BJ (cell line): ENCODE measurements around the gene CDK15. TPM values are rescaled to one million over a fixed set of nuclear protein-coding genes. Genes with fewer than 3 reads are reported as not detected.

ENCODE experiments used
- CTCF ChIA-PET: fragments of 350-600 bp; formaldehyde crosslinking; extraction: SDS; loops from one replicate; lab custom pipeline; 2021; ENCODE audit warnings: antibody characterized with exemption, inconsistent platforms; lab: Yijun Ruan, JAX
- POLR2A ChIA-PET: fragments of 300-600 bp; sonication (Branson Sonifier 250); formaldehyde crosslinking; extraction: SDS; loops from one replicate; lab custom pipeline; 2021; ENCODE audit warnings: antibody characterized with exemption; lab: Charles Lee
- DNase-seq: peaks from one replicate; pipeline ENCODE4 v3.0.0-alpha.2; 2011; ENCODE audit warnings: low read depth
- H3K27me3 ChIP-seq: 2 replicates; pipeline ENCODE4 v1.6.0; 2011; ENCODE audit warnings: low read length; ENCODE audit not compliant: control insufficient read depth, insufficient read depth
- H3K36me3 ChIP-seq: 2 replicates; pipeline ENCODE4 v1.5.1; 2011; ENCODE audit warnings: low read length; ENCODE audit not compliant: control insufficient read depth, insufficient read depth
- H3K4me3 ChIP-seq: 2 replicates; pipeline ENCODE4 v1.5.1; 2011; ENCODE audit warnings: low read depth, mild to moderate bottlenecking, control low read depth, low read length
- polyA plus RNA-seq: library from polyadenylated mRNA; depleted of rRNA; stranded (reverse); fragments of >200 nt; gene quantifications from 2 replicates; pipeline ENCODE4 v1.2.3, GENCODE V29; 2011
- TF ChIP-seq, protein P1 (sequence below): IDR thresholded peaks from 2 replicates; pipeline ENCODE4 v1.5.1; 2011; ENCODE audit warnings: low read depth, mild to moderate bottlenecking, control low read depth, inconsistent platforms, low read length, moderate library complexity; ENCODE audit not compliant: insufficient read depth

The CDK15 gene
- polyA plus RNA-seq, 1 experiment = 8.2 TPM

DNA sequence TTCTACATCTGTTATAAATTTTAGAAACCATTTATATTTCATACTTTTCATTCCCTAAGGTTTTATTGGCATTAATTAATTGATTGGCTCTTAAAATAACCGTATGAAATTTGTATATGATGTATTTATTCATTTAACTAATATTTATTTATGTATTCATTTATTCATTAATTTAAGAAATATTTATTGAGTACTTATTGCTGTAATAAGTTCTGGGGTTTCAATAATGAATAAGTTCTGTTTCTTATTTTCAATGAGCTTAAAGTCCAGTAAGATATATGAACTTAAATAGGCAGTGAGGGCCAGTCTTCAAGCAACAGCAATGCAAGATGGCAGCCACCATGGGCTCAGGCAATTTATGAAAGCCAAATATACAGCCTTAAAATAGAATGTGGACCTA lies 17.9 kb downstream of the CDK15 start:
- no peak for DNase-seq
- no peaks in the 10 kb centered on the region for H3K27me3 ChIP-seq
- TF ChIP-seq, protein P1, sequence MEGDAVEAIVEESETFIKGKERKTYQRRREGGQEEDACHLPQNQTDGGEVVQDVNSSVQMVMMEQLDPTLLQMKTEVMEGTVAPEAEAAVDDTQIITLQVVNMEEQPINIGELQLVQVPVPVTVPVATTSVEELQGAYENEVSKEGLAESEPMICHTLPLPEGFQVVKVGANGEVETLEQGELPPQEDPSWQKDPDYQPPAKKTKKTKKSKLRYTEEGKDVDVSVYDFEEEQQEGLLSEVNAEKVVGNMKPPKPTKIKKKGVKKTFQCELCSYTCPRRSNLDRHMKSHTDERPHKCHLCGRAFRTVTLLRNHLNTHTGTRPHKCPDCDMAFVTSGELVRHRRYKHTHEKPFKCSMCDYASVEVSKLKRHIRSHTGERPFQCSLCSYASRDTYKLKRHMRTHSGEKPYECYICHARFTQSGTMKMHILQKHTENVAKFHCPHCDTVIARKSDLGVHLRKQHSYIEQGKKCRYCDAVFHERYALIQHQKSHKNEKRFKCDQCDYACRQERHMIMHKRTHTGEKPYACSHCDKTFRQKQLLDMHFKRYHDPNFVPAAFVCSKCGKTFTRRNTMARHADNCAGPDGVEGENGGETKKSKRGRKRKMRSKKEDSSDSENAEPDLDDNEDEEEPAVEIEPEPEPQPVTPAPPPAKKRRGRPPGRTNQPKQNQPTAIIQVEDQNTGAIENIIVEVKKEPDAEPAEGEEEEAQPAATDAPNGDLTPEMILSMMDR = no peak
- H3K36me3 ChIP-seq = 0 out of 2 replicates have a peak, but pooled peaks cover 1% of the 10 kb centered on the region
- no peak overlapping the region for H3K4me3 ChIP-seq
- CTCF ChIA-PET = interaction anchor here (0.8 to 1.6 kb wide), 2 partner anchors 10 to 17 kb away, joined by 3 to 4 read pairs; no protein-coding TSS in a partner anchor
- POLR2A ChIA-PET = no interaction called here

DNA sequence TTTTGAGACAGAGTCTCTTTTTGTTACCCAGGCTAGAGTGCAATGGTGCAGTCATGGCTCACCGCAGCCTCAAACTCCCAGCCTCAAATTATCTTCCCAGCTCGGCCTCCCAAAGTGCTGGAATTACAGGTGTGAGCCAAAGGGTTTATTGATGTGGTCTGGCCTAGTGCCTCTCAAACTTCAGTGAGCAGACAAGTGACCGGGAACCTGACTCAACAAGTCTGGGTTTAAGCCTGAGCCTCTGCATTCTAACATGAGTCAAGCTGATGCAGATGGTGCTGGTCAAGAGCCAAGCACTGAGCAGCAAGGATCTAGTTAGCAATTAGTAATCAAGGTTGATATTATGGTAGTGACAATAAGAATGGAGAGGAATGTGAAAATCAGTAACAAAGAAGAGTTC lies 21.3 kb downstream of the CDK15 start:
- POLR2A ChIA-PET = no interaction called here
- TF ChIP-seq, protein P1 = no peak
- no peak for DNase-seq
- H3K36me3 ChIP-seq = 0 out of 2 replicates have a peak, but pooled peaks cover 1% of the 10 kb centered on the region
- H3K4me3 ChIP-seq = no peak overlapping the region
- CTCF ChIA-PET = interaction anchor here (1.9 kb wide), 1 partner anchor 10 kb away, joined by 7 read pairs; no protein-coding TSS in a partner anchor
- H3K27me3 ChIP-seq = no peaks in the 10 kb centered on the region

DNA sequence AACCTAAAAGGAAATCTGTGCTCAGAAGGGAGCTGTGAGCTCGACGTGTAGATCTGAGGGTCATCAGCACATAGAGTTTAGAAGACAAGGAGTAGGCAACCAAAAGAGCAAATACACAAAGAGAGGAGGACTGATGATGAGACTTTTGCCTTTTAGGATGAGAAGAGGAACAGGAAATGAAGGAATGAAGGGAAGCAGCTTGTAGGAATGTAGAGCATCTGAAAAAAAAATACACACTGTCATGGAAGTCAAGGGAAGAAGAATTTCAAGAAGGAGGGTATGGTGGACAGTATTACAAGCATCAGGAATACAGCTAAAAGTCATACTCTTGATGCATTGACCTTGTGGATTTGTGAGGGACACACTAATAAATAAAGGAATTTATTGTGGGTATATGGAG lies 21.9 kb downstream of the CDK15 start:
- Histone ChIP-seq H3K27me3 (no peaks in the 10 kb centered on the region), H3K4me3 (no peak overlapping the region), H3K36me3 (0 out of 2 replicates have a peak, but pooled peaks cover 1% of the 10 kb centered on the region)
- DNase-seq = no peak
- TF ChIP-seq, protein P1 = no peak
- POLR2A ChIA-PET = no interaction called here
- CTCF ChIA-PET = interaction anchor here (1.9 kb wide), 1 partner anchor 10 kb away, joined by 7 read pairs; no protein-coding TSS in a partner anchor

DNA sequence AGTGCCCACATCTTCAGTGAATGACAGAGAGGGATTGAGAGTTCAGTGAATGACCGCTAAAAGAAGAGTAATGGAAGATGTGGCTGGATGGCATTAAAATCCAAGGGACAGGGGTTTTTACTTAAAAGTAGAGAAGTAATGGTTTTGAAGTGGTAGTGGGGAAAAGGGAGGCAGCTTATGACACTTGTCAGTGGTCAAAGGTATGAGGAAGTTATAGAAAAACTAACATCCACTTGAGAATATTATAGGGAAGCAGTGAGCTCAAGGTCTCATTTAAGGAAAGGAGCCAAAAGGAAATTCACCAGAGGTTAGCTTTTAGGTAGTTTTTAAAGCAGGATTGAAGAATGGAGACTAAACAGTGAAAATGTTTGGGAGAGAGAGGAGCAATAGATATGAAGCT lies 24.3 kb downstream of the CDK15 start:
- Histone ChIP-seq H3K27me3 (no peaks in the 10 kb centered on the region), H3K4me3 (no peak overlapping the region), H3K36me3 (no peaks in the 10 kb centered on the region)
- TF ChIP-seq, protein P1 = no peak
- no peak for DNase-seq
- ChIA-PET POLR2A (interaction anchor here (0.6 kb wide), 1 partner anchor 33 kb away, joined by 4 read pairs; no protein-coding TSS in a partner anchor), CTCF (interaction anchor here (0.6 kb wide), 1 partner anchor 37 kb away, joined by 3 read pairs; no protein-coding TSS in a partner anchor)

DNA sequence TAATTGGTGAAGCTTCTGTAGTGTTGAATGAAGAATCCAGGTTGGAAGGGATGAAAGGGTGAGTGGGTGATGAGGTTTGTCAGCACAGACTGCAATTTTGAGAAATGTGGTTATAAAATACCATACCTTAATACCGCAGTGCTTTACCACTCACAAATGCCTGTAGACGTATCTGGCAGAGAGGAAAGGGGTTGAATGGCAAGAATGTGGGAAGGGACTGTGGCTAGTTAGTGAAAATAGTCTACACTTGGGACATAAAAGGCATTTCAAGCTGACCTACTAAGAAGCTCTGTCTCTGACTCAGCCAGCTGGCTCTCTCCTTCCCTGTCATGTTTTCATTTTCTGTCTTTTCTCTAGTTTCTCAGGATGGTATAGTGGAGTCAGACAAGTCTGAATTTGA lies 25.1 kb downstream of the CDK15 start:
- DNase-seq = peak; percentile 37
- TF ChIP-seq, protein P1 = no peak
- ChIA-PET POLR2A (no interaction called here), CTCF (interaction anchor here (1.1 kb wide), 1 partner anchor 348 kb away, joined by 4 read pairs; no protein-coding TSS in a partner anchor)
- H3K36me3 ChIP-seq = no peaks in the 10 kb centered on the region
- H3K27me3 ChIP-seq = no peaks in the 10 kb centered on the region
- H3K4me3 ChIP-seq = no peak overlapping the region
